Measurements from ENCODE around the gene DNAH14.

DNA sequence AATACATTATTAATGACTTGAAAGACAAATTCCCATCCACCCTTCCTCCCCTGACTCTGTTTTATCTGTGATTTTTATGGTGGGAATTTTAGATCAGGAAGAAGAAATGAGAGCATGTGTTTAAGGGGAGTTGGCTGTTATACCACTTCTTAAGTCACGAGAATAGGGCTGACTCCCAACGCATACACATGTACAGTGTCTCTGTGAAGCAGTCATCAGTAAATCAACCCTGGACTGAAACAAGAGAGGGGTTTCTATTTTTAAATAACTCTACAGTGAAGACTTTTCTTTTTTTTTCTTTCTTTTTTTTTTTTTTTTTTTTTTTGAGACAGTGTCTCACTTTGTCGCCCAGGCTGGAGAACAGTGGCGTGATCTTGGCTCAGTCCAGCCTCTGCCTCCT is 392.3 kb downstream of the DNAH14 start:
- TF ChIP-seq NFE2L2 (IDR thresholded peaks at IDR 0.05; ENCODE audit: low read depth, low read length) = no peak
- TF ChIP-seq, protein P1, sequence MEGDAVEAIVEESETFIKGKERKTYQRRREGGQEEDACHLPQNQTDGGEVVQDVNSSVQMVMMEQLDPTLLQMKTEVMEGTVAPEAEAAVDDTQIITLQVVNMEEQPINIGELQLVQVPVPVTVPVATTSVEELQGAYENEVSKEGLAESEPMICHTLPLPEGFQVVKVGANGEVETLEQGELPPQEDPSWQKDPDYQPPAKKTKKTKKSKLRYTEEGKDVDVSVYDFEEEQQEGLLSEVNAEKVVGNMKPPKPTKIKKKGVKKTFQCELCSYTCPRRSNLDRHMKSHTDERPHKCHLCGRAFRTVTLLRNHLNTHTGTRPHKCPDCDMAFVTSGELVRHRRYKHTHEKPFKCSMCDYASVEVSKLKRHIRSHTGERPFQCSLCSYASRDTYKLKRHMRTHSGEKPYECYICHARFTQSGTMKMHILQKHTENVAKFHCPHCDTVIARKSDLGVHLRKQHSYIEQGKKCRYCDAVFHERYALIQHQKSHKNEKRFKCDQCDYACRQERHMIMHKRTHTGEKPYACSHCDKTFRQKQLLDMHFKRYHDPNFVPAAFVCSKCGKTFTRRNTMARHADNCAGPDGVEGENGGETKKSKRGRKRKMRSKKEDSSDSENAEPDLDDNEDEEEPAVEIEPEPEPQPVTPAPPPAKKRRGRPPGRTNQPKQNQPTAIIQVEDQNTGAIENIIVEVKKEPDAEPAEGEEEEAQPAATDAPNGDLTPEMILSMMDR (conservative IDR thresholded peaks at IDR 0.05; ENCODE audit: low read depth, low read length) = no peak
- TF ChIP-seq POLR2A (IDR thresholded peaks at IDR 0.05; ENCODE audit: low read depth, low read length) = no peak
- TF ChIP-seq, protein P2, sequence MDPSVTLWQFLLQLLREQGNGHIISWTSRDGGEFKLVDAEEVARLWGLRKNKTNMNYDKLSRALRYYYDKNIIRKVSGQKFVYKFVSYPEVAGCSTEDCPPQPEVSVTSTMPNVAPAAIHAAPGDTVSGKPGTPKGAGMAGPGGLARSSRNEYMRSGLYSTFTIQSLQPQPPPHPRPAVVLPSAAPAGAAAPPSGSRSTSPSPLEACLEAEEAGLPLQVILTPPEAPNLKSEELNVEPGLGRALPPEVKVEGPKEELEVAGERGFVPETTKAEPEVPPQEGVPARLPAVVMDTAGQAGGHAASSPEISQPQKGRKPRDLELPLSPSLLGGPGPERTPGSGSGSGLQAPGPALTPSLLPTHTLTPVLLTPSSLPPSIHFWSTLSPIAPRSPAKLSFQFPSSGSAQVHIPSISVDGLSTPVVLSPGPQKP (IDR thresholded peaks at IDR 0.05; ENCODE audit: borderline replicate concordance, low read depth, low read length) = no peak
- no peak for TF ChIP-seq SMC3 (IDR thresholded peaks at IDR 0.05; ENCODE audit: low read depth, low read length)
- TF ChIP-seq CEBPB (IDR thresholded peaks at IDR 0.05; ENCODE audit: low read depth, low read length) = no peak
- TF ChIP-seq RAD21 (IDR thresholded peaks at IDR 0.05; ENCODE audit: low read length) = no peak
- no peak for TF ChIP-seq MXI1 (IDR thresholded peaks at IDR 0.05; ENCODE audit: borderline replicate concordance, low read depth, low read length)
- TF ChIP-seq MAZ (IDR thresholded peaks at IDR 0.05; ENCODE audit: borderline replicate concordance, low read depth, low read length) = no peak
- TF ChIP-seq FOS (IDR thresholded peaks at IDR 0.05; ENCODE audit: low read depth, low read length) = no peak

Measured in IMR-90 (cell line).